NCI-H146 treated with DMSO at 0.1 percent for 48 hours (cell line): ENCODE results near the gene PANK4.
"Not testable (repeated sequence)": the region's sequence is repeated elsewhere in the genome, so short reads cannot be mapped to it uniquely, and the experiment has no call there.

Experiments used
- DNase-seq: peaks from one replicate; lab custom pipeline; 2025; ENCODE audit not compliant: unreplicated experiment; lab: John Stamatoyannopoulos, UW

Gene PANK4

DNA sequence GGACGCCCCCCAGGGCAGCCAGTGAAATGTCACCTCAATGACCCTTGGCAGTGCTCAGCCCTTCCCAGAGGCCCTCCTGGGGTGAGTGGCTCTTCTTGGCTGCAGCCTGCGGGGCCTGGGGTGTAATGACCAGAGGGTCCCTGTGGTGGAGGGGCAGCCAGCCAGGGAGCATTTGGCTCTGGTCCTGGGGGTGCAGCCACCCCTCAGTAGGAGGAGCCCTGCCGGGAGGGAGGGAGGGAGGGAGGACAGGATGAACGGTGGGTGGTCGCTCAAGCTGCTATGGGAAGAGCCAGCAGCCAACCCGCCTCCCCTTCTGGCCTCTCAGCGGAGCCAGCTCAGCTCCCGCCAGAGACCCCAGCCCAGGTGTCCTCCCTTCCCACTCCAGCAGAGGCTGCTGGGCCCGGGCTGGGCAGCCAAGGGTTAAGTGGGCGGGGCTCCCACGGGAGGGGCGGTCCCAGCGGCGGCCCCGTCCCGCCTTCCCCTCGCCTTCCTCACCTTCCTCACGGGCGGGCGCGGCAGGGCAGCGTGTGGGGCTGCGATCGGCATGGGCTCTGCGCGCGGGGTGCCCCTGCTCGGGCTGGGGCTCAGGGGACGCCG is 59.3 kb downstream of the PANK4 start:
- no peak for DNase-seq

DNA sequence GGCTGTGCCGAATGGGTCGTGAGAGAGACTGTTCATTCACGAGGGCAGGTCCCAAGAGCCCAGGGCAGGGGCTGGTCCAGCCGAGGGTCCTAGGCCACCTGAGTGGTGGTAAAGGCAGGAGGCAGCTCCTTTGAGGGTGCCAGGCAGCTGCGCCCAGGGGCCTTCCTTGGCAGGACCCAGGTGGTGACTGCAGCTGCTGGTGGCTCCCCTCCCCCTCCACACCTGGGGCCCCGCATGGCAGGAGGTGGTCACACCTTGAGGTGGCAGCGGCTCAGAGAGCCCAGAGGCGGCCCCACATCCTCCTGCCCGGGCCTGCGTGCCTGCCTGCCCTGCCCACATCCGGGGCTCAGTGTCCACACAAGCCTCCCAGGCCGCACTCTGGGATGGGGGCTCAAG is 60.1 kb downstream of the PANK4 start:
- DNase-seq, result no peak

DNA sequence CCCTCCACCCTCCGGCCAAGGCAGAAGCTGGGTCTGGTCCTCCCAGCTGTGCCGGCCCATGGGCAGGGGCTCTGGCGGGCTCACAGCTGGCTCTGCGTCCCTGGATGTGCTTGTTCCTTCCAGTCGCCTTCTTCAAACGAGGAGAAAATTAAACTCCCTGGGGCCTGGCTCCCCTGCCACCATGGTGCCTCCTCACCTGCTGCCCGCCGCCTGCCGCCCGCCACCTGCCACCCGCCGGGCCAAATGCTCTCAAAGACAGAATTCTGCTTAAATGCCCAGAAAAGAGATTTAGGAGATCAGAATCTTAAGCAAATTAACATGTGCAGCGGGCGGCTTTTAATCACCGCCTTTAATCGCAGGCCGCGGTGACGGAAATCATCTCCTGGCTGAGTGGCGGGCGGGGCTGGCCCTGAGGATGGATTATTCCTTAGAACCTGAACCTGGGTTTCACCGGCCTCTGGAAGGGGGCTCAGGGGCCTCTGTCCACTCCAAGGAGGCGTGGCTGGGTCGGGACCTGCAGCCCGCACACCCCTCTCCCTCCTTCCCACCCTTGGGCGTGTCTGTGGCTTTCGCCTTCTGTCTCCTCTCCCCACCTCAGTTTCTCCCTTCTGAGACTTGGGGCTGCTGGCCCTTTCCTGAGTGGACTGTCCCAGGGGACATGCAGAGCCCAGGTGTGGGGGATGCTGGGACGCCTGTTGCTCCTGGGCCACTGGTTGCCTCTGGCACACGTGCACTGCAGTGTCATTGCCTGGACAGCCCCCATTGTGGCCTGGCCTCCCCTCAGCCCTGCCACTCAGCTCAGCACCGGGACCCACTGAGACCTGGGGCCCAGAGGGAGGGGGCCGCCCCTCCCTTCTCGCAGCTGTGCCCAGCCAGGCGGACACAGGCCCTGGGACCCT is 60.8 kb downstream of the PANK4 start:
- DNase-seq, result no peak

DNA sequence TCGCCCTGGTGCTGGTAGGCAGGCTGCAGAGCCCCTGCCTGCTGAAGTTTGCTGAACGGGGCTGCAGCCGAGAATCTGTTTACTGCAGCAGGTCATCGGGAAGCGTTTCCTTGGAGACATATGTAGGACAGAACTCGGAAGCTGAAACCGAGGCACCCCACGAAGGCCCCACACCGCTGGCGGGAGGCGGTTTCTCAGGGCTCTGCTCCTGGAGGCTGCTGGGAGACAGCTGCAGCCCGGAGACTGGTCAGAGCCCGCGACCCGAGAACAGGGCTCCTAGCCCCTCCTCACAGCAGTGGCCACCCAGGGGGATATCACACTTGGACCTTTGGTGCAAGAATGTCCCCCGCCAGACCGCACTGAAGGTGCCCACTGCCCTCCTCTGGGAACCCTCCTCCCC is 63.0 kb downstream of the PANK4 start:
- DNase-seq, result no peak

DNA sequence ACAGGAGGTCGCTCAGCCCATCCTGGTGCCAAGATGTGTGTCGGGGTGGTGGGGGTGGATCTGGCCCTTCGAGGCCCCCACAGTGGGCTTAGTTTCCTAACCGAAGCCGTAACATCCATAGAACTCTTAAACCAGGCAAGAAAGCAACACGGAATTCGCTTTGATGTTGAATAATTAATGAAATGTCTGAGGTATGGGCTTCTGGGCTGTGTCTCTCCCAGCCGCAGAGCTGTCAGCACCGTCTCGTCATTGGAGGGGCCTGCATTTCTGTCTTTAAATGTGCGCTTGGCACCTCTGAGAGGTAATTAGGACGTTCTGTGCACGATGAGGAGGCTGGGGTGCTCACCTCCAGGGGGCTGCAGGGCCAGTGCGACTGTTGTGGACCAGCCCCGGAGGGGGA is 63.6 kb downstream of the PANK4 start:
- no peak for DNase-seq

DNA sequence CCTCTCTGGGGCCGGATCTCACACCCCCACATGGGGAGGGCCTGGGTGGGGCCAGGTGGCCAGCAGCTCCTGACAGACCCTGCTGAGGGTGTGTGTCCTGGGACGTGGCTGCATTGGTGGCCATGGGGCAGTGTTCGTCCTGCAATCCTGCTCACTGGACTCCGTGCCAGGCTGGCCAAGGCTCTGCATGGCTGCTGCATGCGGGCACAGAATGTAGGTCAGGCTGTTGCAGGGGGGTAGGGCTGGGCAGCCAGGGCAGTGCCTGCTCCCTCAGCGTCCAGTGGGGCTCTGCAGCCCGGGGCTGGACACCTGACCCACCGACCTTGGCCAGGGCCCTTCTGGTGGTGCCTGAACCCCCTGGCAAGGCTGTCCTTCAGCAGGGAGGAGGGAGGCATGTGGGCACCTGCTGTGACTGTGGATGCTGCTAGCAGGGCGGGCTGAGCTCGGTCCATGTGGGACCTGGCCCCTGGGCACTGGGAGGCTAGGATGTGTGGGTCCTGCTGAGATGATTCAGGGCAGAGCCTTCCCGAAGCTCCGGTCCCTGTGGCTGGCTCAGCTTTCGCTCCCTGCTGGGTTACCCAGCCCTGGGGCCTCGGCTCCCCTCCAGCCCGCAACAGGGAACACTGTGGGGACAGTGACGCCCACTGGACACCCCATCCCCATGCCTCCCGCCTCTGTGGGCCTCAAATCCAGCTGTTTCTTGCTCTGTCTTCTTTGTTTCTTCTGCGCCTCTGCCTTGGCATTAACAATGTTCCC is 65.2 kb downstream of the PANK4 start:
- no peak for DNase-seq

DNA sequence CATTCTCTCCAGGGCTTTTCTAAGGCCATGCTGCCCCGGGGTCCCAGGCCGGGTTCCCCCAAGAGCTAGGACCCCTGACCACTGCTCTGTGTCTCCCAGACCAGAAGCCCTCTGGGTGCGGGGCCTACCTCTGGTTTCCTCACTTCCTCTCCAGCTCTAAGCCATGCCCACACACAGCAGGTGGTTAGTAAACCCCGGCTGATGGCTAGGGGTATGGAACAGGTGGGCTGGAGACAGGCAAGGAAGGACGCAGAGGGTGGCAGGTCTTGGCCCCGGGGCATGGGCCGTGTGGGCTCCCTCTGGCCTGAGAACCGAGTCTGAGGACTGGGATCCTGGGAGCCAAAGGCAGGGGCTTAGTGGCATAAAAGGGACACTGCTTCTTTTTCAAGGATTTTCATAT is 66.2 kb downstream of the PANK4 start:
- no peak for DNase-seq

DNA sequence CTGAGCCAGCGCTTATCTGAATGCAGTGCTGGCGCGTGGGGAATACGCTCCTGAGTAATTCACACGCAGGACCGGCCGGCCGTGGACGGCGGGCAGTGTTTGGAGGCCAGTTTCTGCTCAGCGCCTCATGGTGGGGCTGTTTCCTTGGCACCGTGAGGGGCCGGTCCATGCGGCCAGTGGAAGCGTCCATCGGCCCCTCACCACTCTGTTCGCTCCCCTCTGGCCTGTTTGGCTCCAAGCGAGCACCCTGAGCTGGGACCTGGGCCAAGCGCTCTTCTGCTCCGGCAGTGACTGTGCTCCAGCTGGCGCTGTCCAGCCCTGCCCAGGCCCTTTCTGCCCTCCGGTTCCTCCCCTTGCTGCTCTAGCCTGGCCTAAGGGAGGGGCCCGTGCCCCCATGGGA is 66.6 kb downstream of the PANK4 start:
- DNase-seq, result no peak

DNA sequence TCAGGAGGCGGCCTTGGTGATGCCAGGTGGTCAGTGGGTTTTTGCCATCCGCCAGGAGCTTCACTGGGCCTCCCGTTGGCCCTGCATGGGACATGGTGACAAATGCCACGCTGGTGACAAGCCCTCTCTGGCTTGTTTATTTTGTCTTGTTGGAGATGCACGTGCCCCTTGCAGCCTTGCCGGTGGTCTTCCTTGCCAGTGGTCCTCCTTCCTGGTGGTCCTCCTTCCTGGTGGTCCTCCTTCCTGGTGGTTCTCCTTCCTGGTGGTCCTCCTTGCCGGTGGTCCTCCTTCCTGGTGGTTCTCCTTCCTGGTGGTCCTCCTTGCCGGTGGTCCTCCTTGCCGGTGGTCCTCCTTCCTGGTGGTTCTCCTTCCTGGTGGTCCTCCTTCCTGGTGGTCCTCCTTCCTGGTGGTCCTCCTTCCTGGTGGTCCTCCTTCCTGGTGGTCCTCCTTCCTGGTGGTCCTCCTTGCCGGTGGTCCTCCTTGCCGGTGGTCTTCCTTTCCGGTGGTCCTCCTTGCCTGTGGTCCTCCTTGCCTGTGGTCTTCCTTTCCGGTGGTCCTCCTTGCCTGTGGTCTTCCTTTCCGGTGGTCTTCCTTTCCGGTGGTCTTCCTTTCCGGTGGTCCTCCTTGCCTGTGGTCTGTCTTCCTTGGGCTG is 67.2 kb downstream of the PANK4 start:
- DNase-seq, result not testable (repeated sequence)

DNA sequence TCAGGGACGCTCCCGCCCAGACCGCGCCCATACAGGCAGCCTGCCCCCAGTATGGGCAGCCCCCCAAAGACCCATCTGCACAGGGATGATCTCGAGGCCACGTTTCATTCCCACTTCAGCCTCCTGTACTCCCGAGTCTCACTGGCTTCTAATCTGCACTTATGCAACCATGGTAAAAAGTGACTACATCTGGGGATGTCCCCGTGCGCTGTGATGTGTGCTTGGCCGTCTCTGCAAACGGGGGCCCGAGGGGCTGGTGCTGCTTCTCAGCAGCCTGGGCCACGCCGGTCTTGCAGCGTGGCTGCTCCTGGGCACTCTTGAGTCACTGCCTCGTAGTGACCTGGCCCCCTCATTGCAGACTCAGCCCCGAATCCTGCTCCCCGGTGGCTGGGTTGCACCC is 67.7 kb downstream of the PANK4 start:
- DNase-seq, result no peak
